GM21723 (cell line): ENCODE results near the gene CREBL2.
"Not testable (repeated sequence)": the region's sequence is repeated elsewhere in the genome, so short reads cannot be mapped to it uniquely, and the experiment has no call there.

ENCODE experiments used
- ATAC-seq: cut with Tn5 transposase; IDR thresholded peaks from one replicate; pipeline ENCODE4 v1.9.1; 2021; ENCODE audit warnings: mild to moderate bottlenecking, moderate library complexity; ENCODE audit not compliant: unreplicated experiment

The CREBL2 gene, protein sequence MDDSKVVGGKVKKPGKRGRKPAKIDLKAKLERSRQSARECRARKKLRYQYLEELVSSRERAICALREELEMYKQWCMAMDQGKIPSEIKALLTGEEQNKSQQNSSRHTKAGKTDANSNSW

GRCh38 chr12:12611512-12612306, at the start of gene CREBL2:
CREBL2 (plus strand) TSS chr12:12611876; CDS start chr12:12612173, 297 bp downstream.
- peak; percentile 77 for ATAC-seq

GRCh38 chr12:12562016-12562483, 49.6 kb upstream of the CREBL2 start:
- ATAC-seq = no peak

- peak; percentile 82 for ATAC-seq
Measured at GRCh38 chr12:12562585-12563261, 49.0 kb upstream of the CREBL2 start, which contains the start of gene DUSP16. DUSP16 (minus strand) TSS chr12:12562863; CDS start chr12:12521098, 41,765 bp downstream.

DNA sequence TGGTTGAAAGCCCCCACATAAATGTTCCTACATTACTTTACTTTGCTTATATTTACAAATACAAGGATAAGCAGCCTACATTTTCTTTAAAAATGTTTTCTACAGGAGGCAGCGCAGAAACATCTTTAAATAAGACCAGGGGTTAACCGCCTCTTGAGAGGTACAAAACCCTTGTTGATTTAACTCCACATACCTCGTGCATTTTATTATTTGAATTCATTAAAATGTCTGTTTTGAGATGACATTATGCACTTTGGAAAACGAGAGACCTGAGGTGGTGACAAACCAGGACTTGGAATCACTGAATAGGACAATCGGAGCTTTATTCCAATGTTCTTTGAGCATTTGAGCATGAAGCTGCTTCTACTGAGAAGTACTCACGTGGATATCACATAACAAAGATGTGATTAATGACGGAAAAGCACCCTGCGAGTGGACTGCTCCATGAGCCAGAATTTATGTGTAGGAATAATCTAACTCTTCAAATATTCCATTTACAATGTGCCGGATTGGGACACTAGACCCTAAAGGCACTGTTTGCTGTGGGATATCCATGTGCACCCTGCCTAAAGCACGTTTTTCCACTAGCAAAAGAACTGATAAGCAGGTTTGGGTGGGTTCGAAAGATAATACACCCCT, 48.3 kb upstream of the CREBL2 start:
- ATAC-seq = no peak

DNA sequence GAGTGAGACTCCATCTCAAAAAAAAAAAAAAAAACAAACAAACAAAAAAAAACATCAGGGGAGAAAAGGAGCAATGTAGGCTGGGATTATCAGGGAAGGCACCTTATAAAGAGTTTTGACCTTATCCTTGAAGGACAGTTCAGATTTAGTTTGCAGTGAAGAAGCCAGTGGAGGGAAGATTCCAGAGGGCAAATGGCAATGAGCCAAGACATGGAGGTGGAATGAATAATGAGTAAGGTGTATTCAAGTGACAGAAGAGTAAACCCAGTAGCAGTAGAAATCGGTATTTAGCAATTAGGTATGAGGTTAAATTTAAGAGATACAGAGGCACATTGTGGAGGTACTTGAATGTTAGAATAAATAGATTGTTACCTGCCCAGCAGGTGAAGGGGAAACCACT, 46.8 kb upstream of the CREBL2 start:
- no peak for ATAC-seq

GRCh38 chr12:12565971-12566370, 45.7 kb upstream of the CREBL2 start:
- ATAC-seq = not testable (repeated sequence)

- ATAC-seq = no peak
Measured at GRCh38 chr12:12572659-12573058, 39.0 kb upstream of the CREBL2 start.

GRCh38 chr12:12577786-12578185, 33.9 kb upstream of the CREBL2 start:
- ATAC-seq = no peak

GRCh38 chr12:12580716-12581115, 31.0 kb upstream of the CREBL2 start:
- ATAC-seq = not testable (repeated sequence)

GRCh38 chr12:12582193-12582881, 29.3 kb upstream of the CREBL2 start:
- ATAC-seq = peak; percentile 45

DNA sequence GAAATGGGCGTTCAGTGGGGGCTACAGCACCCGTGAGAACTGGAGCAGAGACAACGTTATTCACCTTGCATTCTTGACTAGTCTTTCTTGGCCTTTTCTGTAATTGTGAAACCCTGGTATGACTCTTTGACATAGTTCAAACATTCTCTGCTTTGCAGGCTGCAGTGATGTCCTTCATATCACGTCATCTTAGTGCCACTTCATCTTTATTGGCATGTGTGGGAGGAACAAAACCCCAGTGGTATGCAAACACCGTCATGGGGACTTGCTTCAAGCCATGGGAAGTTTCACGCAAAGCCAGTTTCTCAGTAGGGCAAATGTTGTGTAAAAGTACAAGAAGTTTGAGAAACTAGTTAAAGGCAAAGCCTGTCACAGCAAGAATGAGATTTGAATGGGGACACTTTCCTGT, 28.8 kb upstream of the CREBL2 start:
- ATAC-seq = peak; percentile 93

DNA sequence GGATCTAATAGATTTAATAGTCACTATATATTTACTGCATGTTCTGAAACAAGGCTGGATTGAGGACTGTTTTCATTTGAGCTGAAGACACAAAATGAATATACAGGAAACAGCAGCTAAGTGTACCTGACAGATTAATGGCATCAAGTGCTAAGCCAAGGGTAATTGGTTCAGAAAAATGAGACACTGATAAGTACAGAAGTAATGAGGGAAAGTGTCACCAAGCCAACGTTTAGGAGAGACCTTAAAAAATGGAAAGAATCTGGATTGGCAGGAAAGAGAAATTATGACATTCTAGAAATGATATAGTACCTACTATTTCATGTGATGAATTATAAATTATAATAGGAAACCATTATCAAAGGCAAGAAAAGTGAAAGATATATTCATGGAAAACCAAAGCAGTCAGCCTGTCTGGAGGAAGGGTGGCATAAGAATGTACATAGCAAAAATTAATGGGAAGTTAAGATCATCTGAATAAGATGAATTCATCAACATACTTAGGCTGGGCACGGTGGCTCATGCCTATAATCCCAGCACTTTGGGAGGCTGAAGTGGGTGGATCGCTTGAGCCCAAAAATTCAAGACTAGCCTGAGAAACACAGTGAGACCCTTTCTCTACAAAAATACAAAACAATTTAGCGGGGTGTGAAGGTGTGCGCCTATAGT, 28.0 kb upstream of the CREBL2 start:
- no peak for ATAC-seq

DNA sequence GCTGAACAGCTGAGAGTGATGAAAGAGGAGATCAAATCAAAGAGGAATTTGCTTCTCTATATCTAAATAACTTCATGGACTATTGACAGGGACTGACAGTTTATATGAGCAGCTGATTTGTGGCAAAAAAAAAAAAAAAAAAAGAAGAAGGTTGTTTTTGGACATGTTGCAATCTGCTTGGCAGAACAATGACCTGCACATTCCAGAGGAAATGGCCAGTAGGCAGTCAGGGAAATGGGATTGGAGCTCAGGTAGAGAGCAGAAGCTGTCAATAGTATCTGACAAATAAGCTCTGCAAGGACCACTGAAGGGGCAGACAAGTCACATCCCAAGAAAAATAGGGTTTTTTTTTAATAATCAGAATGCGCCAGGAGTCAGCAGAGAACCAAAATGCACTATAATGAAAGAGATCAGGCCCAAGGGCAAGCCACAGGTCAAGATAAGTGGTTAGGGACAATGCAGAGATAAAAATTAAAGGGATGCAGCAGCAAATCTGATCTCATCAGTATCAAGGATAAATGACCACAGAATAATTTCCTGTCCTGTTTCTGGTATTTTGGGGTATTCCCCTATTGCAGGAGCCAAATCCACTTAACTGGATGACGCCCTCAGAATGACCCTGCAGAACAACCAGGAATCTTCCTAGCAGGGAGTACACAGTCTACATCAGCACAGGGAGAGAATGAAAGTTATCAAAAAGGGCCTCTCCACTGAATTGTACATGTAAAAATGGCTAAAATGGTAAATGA, 26.4 kb upstream of the CREBL2 start:
- no peak for ATAC-seq

DNA sequence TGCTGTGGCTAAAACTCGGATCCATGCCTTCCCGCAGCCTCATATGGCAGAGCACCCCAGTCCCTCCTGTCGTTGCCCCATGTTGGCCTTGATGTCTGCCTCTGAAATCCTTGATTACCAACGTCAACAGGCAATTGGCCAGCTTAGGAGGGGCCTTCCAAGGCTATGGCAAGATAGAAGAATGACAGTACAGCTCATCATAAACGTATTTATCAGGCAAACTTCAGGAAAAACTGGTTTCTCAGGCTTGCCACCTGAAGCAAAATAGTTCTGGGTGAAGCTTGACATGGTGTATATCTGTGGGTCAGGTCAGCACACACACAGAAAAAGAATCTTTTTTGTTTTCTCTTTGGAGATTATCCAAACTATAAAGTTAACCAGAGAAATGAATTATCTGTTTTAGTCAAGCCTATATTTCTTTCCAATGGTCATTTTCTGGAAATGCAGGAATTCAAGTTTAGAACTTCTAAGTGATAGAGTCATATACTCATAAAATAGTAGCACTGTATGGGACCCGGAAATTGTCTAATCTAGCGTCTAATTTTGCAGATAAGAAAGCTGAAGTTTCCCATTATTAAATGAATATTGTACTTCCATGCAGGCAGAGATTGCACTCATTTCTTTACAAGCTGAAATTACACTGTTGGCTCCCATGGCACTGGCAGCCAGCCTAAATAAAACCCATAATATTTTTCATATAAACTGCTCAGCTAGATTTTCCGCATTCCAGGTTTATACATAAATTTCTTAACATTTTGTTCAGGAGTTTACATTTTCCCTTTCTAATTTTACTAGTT, 24.6 kb upstream of the CREBL2 start:
- ATAC-seq = no peak

GRCh38 chr12:12587878-12588277, 23.8 kb upstream of the CREBL2 start:
- no peak for ATAC-seq

DNA sequence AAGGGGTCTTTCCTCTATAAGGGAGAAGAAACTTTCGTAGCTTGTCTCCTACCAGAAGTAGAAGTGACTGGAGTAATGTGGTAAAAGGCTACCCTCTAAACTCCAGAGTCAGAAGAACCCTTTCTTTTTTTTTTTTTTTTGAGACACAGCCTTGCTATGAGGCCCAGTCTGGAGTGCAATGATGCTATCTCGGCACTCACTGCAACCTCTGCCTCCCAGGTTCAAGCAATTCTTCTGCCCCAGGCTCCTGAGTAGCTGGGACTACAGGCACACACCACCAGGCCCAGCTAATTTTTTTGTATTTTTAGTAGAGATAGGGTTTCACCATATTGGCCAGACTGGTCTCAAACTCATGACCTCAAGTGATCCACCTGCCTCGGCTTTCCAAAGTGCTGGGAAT, 23.2 kb upstream of the CREBL2 start:
- not testable (repeated sequence) for ATAC-seq

DNA sequence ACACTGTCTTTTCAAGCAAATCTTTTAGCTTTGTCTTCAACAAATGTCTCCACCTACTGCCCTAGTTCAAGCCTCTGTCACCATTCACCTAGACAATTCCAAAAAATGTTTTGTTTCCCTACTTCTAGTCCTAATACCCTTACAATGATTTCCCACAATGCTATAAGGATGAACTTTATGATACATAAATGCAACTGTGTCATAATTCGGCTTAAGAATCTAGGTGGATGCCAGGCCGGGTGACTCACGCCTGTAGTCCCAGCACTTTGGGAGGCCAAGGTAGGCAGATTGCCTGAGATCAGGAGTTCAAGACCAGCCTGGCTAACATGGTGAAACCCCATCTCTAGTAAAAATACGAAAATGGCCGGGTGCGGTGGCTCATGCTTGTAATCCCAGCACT, 20.7 kb upstream of the CREBL2 start:
- no peak for ATAC-seq

- no peak for ATAC-seq
Measured at GRCh38 chr12:12592930-12593329, 18.7 kb upstream of the CREBL2 start.

- ATAC-seq = not testable (repeated sequence)
Measured at GRCh38 chr12:12595929-12596328, 15.7 kb upstream of the CREBL2 start.
